ENCODE measurements around the gene TLE5. TPM values are rescaled to one million over a fixed set of nuclear protein-coding genes. Genes with fewer than 3 reads are reported as not detected.

TLE5 gene
- total RNA-seq, 1 donor from 2014 or later = 258 TPM

- Mint-ChIP-seq H3K27ac (ENCODE audit: unreplicated experiment) (no peak overlapping the region), H3K4me1 (ENCODE audit: low read depth, unreplicated experiment) (no peaks in the 10 kb centered on the region), H3K36me3 (ENCODE audit: unreplicated experiment) (no peaks in the 10 kb centered on the region), H3K27me3 (ENCODE audit: unreplicated experiment) (peaks cover 6% of the 10 kb centered on the region), H3K9me3 (ENCODE audit: unreplicated experiment) (peaks cover 2% of the 10 kb centered on the region), H3K4me3 (ENCODE audit: unreplicated experiment) (no peak overlapping the region)
- DNase-seq = no peak
- TF ChIP-seq, protein P1, sequence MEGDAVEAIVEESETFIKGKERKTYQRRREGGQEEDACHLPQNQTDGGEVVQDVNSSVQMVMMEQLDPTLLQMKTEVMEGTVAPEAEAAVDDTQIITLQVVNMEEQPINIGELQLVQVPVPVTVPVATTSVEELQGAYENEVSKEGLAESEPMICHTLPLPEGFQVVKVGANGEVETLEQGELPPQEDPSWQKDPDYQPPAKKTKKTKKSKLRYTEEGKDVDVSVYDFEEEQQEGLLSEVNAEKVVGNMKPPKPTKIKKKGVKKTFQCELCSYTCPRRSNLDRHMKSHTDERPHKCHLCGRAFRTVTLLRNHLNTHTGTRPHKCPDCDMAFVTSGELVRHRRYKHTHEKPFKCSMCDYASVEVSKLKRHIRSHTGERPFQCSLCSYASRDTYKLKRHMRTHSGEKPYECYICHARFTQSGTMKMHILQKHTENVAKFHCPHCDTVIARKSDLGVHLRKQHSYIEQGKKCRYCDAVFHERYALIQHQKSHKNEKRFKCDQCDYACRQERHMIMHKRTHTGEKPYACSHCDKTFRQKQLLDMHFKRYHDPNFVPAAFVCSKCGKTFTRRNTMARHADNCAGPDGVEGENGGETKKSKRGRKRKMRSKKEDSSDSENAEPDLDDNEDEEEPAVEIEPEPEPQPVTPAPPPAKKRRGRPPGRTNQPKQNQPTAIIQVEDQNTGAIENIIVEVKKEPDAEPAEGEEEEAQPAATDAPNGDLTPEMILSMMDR (IDR thresholded peaks at IDR 0.05; ENCODE audit: partially characterized antibody, unreplicated experiment) = no peak
These were observed 51.4 kb downstream of the TLE5 start for GRCh38 chr19:3010871-3011270.

GRCh38 chr19:3008994-3009393, 53.3 kb downstream of the TLE5 start:
- H3K4me3 Mint-ChIP-seq (ENCODE audit: unreplicated experiment) = no peak overlapping the region
- no peaks in the 10 kb centered on the region for H3K36me3 Mint-ChIP-seq (ENCODE audit: unreplicated experiment)
- H3K27ac Mint-ChIP-seq (ENCODE audit: unreplicated experiment) = no peak overlapping the region
- TF ChIP-seq, protein P1 (IDR thresholded peaks at IDR 0.05; ENCODE audit: partially characterized antibody, unreplicated experiment) = no peak
- peaks cover 4% of the 10 kb centered on the region for H3K27me3 Mint-ChIP-seq (ENCODE audit: unreplicated experiment)
- no peaks in the 10 kb centered on the region for H3K9me3 Mint-ChIP-seq (ENCODE audit: unreplicated experiment)
- no peak for DNase-seq
- H3K4me1 Mint-ChIP-seq (ENCODE audit: low read depth, unreplicated experiment) = no peaks in the 10 kb centered on the region

DNA sequence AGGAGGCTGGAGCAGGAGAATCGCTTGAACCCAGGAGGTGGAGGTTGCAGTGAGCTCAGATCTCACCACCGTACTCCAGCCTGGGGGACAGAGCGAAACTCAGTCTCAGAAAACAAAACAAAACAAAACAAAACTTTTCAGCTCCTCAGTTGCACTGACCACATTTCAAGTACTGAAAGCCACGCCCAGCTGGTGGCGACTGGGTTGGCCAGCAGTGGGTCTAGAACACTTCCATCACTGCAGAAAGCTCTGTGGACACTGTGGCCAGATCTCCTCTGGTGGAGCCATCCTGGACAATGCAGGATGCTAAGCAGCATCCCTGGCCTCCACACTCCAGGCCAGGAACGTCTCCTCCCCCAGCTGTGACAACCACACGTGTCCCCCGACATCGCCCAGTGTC, 54.3 kb downstream of the TLE5 start:
- TF ChIP-seq, protein P1 (IDR thresholded peaks at IDR 0.05; ENCODE audit: partially characterized antibody, unreplicated experiment) = no peak
- Mint-ChIP-seq H3K4me3 (ENCODE audit: unreplicated experiment) (no peak overlapping the region), H3K27me3 (ENCODE audit: unreplicated experiment) (peaks cover 4% of the 10 kb centered on the region), H3K36me3 (ENCODE audit: unreplicated experiment) (no peaks in the 10 kb centered on the region), H3K4me1 (ENCODE audit: low read depth, unreplicated experiment) (no peaks in the 10 kb centered on the region), H3K9me3 (ENCODE audit: unreplicated experiment) (no peaks in the 10 kb centered on the region), H3K27ac (ENCODE audit: unreplicated experiment) (no peak overlapping the region)
- DNase-seq = no peak

GRCh38 chr19:3006075-3006767, 56.1 kb downstream of the TLE5 start:
- H3K27me3 Mint-ChIP-seq (ENCODE audit: unreplicated experiment) = peaks cover 4% of the 10 kb centered on the region
- TF ChIP-seq, protein P1 (IDR thresholded peaks at IDR 0.05; ENCODE audit: partially characterized antibody, unreplicated experiment) = no peak
- no peak overlapping the region for H3K27ac Mint-ChIP-seq (ENCODE audit: unreplicated experiment)
- H3K4me3 Mint-ChIP-seq (ENCODE audit: unreplicated experiment) = no peak overlapping the region
- no peaks in the 10 kb centered on the region for H3K4me1 Mint-ChIP-seq (ENCODE audit: low read depth, unreplicated experiment)
- DNase-seq = no peak
- no peaks in the 10 kb centered on the region for H3K36me3 Mint-ChIP-seq (ENCODE audit: unreplicated experiment)
- H3K9me3 Mint-ChIP-seq (ENCODE audit: unreplicated experiment) = no peaks in the 10 kb centered on the region

DNA sequence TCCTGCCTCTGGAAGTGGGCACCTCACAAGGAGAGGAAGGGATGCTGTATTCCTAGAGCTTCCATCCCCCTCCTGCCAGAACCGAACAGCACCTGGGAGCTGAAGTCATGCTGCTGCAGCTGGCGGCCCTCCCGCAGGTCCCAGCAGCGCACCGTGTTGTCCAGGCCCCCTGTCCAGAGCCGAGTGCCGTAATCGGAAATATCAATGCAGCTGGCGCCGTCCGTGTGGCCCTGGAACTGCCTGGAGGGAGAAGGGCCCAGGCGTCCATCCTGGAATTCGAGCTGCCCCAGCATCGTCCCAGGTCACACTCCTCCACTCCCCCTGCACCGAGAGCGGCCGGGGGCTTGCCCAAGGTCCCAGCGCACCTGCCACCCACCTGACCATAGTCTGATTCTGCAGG, 57.0 kb downstream of the TLE5 start:
- DNase-seq = no peak
- H3K4me3 Mint-ChIP-seq (ENCODE audit: unreplicated experiment) = no peak overlapping the region
- TF ChIP-seq, protein P1 (IDR thresholded peaks at IDR 0.05; ENCODE audit: partially characterized antibody, unreplicated experiment) = no peak
- no peaks in the 10 kb centered on the region for H3K9me3 Mint-ChIP-seq (ENCODE audit: unreplicated experiment)
- H3K4me1 Mint-ChIP-seq (ENCODE audit: low read depth, unreplicated experiment) = no peaks in the 10 kb centered on the region
- H3K27me3 Mint-ChIP-seq (ENCODE audit: unreplicated experiment) = peaks cover 4% of the 10 kb centered on the region
- no peak overlapping the region for H3K27ac Mint-ChIP-seq (ENCODE audit: unreplicated experiment)
- H3K36me3 Mint-ChIP-seq (ENCODE audit: unreplicated experiment) = no peaks in the 10 kb centered on the region

Data from glutamatergic neuron (in vitro differentiated cells).